HG03469 (cell line): ENCODE results near the gene RGS17.
"Not testable (repeated sequence)": the region's sequence is repeated elsewhere in the genome, so short reads cannot be mapped to it uniquely, and the experiment has no call there.

Experiments used
- ATAC-seq: cut with Tn5 transposase; IDR thresholded peaks from one replicate; pipeline ENCODE4 v1.9.1; 2021; ENCODE audit warnings: mild to moderate bottlenecking, moderate library complexity, moderate number of reproducible peaks; ENCODE audit not compliant: unreplicated experiment

The RGS17 gene, protein sequence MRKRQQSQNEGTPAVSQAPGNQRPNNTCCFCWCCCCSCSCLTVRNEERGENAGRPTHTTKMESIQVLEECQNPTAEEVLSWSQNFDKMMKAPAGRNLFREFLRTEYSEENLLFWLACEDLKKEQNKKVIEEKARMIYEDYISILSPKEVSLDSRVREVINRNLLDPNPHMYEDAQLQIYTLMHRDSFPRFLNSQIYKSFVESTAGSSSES

DNA sequence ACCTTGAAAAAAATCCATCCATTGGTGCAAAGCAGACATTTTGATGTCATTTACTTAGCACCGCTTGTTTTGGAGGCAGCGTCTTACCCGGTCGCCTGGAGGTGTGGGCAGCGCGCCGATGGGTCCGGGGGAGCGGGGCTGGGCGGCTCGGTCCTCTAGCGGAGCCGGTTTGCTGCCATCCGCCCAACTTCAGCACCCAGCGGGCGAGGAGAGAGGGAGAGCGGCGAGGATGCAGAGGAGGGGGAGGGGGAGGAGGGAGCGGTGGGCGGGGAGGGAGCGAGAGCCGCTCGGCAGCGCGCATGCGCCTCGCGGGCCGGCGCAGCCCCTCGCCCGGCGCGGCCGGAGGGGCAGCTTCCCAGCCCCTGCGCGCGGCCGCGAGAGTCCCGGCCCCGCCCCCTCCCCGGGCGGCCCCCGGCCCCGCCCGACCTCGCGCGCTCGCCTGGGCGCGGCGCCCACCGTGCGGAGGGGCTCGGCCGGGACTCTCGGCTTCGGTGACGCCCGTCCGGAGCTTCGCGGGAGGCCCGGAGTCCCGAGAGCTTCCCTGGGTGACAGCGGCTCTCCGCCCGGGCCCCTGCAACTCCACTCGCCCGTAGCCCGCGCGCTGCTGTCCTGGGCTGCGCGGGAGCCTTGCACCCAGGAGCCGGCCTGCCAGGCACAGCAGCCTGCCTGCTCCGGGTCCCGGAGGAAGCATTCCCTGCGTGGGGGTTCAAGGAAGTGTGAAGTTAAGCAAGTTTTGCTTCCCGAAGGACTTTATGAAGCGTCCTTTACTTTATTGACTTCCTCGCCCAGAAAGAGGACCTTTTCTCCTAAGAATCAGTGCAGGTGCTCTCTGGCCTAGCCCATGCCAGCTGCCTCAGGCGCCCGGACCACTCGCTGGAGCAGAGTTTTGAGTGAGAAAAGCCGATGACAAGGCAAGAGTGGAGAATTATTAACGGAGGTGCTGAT lies at the start of gene RGS17:
TSS of gene RGS17 (minus strand) at position 246 of the 945 bp plus-strand sequence. CDS start 87,264 bp downstream, outside the sequence.
- ATAC-seq: peak; percentile 42

DNA sequence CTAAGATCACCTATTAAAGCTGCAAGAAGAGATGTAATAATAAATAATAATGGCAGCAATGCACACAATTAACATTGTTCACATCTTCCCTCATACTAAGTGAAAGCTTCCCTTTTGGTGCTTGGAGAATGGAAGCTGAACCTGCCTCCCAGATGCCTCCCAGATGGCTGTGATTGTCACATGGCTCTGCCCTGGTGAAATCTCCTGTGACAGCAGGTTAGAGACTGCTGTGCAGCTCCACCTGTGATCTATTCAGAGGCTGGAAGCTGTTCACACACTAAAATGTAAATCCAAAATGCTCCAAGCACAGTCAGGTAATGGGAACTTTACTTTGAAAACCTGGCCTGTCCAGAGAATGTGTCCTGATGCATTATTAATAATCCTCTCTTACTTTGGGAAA lies 41.7 kb upstream of the RGS17 start:
- no peak for ATAC-seq

DNA sequence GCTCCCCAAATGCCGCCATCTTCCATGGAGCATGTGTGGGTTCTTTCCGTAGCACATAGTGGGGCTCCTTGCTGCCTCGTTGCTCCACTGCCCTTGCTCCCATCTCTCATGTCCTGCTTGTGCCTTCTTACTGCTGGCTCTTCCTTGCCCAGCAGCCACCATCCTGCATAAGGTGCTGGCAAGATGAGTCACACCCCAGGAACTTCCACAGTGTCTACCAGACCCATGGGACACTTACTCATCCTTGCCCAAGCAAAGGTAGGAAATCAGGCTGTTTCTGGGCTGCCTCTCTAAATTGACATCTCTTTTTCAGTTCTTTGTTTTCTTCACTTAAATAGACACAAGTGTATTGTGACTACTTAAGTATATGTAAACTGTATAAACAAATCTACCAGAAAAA lies 39.4 kb upstream of the RGS17 start:
- no peak for ATAC-seq

DNA sequence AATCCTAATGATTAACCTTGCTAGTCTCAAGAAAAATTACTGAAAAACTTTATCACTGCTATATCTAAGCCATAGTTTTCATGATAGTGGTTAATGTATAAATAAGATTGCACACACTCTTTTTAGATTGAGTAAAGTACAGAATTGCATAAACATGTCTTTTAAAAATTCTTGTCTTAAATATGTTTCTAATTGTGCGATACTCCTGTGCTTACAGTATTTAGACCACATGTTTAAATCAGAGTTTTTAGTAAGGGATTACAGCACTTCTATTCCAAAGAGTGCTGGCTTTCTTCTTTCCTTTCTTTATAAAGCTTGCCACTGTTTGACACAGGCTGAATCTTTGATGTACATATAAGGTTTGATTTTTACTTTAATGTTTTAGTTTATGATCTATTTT lies 36.8 kb upstream of the RGS17 start:
- no peak for ATAC-seq

DNA sequence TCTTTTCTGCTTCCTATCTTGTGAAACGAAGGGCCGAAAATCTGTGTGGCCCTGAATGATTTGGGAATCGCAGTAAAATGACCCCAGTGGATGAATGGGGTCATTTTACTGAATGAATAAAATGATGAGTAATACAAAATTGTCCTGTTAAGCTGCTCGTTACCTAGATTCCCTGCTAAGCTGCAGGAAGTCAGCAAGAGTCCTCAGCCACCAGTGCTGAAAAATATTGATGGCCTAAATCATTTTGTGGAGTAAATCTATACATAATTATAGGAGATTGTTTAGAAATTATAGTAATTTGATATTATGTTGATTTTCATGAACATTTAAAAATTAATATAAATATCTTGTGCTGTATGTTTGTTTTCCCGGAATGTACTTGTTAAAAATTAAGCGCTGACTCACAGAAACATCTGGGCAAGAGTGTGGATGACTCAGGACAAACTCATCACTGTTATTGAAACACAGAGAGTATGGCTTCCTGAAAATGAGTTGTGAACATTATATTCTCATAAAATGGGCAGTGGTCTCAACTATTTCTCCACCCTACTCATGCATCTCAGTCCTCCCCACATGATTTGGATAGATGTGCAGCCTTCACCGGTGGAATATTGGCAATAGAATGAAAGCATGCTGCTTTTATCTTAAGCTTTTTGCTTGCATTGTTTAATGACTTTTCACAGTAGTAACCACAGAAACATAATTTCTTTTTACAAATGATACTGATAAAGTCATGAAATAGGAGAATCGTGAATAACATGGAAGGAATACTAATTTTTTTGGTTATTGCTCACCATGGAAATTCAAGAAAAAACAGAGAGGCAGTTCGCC lies 36.2 kb upstream of the RGS17 start:
- no peak for ATAC-seq

DNA sequence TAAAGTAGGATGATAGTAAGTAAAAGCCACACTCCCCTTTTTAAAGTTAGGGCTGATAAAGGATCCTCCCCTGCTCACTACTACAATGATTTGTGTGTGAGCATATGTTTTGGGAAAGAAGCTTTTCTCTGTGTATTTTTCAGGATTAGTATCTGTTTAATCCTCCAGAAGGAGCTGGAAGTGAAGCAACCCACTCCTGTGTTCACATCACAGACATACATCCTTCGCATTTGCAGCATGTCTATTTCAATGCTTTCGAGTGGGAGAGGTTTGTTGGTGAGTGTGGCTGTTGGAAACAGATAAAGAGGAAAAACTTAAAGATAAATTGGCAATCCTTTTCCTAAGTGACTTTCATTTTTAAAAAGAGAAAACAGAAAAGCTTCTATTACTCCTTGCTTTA lies 31.6 kb upstream of the RGS17 start:
- no peak for ATAC-seq

DNA sequence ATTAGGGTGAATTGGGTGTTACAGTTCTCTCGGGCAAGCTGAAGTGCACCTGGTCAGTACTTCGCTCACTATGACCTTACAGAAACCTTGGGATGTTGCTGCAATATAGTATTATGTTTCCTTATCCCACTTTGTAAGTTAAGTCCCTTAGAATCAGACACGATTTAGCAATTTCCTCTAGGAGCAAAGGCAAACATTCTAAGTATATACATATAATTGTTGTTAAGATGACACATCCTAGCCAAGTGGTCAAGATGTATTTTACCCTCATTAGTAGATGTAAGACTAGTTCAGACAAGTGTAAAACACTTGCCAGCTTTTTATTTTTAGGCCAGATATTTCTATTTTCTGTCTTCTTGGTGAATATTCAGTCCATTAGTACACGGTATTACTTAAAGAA lies 31.1 kb upstream of the RGS17 start:
- ATAC-seq: no peak

DNA sequence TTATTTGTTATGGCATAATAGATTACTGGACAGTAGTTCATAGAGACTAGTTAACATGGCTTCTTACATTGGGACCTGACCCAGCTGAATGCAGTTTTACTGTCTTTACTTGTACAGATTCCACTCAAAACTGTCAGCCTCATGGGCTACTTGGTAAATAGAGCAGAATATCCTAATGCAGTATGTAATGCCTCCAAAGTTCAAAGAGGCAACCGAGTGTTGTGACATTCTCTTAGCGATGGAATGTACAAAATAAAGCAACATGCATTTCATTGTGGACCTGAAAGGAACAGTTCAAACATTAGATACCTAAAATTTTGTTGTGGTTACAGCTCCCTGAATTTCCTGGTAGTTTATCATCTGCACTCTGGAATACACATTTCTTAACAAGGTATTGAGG lies 29.1 kb upstream of the RGS17 start:
- no peak for ATAC-seq

DNA sequence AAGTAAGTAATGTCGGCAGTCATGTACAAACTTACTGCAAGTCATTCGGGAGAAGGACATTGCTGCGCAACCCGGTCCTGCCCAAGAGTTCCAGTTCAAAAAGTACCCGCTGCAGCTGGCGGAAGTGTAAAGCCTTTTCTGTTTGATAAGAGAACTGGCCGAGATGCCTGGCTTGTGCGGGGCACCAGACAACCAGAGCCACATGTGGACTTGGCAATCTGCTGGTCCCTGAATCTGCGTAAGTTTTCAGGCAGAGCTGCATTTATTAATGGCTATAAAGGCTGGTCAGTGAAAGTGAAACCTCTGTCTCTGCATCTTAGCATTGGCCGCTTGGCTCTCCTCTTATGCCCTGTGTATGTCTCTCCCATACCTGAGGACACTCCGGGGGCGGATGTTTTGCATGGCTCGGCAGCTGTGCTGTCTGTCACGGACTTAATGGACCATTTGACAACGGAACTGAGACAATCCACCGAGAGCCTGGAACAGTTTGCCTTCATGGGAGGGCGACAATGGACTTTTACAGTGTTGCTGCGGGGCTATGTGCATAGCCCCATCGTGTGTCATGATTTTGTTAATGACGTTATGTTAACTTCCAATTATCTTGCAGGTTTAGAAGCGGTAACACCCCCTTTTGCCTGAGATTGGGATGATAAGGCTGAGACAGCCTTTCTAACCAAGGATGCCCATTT lies 19.8 kb upstream of the RGS17 start:
- ATAC-seq: no peak

DNA sequence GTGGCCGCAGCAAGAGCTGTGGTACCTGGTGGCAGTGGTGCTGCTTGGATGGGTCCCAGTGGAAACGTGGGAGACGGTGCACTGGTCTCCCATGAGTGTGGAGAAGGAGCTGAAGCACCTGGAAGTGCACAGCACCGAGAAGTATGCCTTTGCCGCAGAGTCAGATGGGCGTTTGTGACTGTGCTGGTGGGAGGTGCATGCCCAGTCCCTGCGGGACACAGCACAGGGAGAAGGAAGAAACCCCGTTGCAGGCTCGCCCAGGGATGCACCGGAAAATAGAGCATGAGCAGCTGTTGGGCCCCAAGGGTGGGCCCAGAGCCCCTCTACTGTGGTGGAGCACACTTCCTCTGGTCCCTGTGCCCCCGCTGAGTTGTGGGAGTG lies 19.3 kb upstream of the RGS17 start:
- no peak for ATAC-seq

DNA sequence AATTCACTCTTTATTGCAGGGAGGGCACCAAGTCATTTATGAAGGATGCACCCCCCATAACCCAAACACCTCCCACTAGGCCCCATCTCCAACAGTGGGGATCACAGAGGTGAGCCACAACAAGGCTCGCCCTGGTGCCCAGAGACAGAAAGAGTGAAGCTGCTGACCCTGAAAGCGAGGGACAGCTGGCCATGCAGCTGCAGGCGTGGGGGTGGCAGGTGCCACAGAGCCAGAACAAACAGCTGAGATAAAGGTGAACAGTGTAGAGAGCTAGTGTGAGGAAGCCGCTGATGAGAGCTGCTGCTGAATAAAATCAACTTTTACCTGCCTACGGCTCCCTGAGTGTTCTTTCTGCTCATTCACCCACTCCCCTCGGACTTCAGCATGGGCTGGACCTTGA lies 18.8 kb upstream of the RGS17 start:
- ATAC-seq: no peak

DNA sequence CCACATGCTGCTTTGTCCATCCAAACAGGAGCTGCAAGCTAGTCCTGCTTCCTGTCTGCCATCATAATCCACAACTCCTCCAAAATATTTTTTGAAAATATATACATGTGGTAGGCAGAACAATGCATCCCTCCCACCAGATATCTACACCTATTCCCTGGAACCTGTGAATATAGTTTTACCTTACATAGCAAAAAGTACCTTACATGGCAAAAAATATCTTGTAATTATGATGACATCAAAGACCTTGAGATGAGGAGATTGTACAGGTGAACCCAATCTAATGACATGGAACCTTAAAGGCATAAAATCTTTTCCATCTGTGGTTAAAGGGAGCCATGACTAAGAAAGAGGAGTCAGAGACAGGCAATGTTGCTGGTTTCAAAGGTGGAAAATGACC lies 15.3 kb upstream of the RGS17 start:
- ATAC-seq: no peak

DNA sequence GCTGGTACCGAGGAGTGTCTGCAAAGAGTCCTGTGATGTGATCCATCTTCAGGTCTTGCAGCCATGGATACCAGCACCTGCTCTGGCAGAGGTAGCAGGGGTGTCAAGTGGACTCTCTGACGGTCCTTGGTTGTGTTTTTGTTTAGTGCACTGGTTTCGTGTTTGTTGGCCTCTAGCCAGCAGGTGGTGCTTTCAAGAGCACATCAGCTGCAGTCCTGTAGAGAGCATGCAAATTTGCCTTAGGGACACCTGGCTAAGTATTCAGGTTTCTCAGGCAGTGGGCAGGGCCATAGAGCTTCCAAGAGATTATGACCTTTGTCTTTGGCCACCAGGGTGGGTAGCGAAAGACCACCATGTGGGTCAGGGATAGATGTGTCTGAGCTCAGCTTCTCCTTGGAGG lies 14.5 kb upstream of the RGS17 start:
- ATAC-seq: no peak

DNA sequence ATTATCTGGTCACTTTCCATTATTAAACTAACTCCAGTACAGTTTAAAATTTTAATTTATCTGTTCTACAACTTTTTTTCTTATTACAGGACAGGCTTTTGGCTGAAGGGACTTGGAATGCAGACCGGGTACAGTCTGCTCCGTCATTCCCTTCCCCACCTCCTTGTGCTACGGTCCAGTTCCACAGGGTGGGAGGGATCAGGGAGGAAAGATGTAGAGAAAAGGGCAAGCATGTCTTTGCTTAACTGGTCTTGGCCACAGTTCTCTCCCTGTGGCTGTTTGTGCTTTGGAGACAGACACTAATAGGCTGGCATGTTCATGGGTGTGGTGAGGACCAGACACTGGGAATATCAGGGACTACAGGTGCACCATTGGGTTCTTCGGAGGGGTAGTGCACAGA lies 12.1 kb upstream of the RGS17 start:
- no peak for ATAC-seq

DNA sequence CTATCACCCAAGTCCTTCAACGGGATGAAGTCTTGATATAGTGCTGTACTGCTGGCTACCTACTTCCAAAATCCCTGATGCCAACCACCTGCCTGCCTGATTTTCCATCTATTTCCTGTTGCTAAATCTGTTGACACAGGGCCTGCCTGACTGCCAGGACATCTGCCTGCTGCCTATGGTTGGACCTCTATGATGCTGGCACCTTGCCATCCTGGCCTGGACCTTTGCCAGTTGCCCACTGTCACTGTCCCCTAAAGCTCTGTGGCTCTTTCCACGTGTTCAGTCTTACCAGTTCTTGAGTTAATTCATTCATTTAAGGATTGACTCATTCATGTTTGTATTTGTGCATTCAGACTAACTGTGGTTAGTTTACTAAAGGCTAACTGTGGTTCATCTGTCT lies 9.2 kb upstream of the RGS17 start:
- ATAC-seq: no peak

DNA sequence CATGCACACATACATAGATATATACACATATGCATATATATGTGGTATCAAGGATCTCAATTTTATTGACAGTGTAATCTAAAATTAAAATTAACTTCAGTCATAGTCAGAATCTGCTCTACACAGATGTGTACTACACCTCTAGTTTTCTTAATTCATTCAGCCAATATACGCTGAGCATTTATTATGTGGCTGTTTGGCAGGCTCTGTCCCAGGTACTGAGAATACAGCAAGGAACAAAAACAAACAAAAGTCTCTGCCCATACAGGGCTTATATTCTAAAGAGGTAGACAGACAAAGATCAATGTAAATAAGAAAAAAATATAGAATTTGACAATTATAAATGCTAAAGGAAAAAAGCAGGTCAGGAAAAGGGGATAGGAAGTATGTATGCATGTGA lies 7.8 kb upstream of the RGS17 start:
- no peak for ATAC-seq

DNA sequence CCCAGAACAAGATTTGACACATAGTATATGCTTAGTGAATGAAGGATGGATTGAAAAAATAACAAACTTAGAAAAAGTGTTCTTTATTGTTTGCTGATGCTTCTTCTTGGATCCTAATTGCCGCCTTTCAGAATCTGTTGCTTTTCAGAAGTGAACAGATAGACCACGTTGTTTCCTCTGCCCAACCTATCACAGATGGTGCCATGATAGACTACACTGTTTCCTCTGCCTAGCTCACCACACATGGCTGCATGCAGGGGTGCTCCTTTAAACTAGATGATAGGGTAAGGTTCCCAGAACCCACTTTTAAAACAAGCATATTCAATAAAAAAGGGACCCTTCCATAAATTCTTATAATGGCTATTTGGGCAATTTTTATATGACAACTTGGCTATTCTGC lies 4.6 kb upstream of the RGS17 start:
- no peak for ATAC-seq

DNA sequence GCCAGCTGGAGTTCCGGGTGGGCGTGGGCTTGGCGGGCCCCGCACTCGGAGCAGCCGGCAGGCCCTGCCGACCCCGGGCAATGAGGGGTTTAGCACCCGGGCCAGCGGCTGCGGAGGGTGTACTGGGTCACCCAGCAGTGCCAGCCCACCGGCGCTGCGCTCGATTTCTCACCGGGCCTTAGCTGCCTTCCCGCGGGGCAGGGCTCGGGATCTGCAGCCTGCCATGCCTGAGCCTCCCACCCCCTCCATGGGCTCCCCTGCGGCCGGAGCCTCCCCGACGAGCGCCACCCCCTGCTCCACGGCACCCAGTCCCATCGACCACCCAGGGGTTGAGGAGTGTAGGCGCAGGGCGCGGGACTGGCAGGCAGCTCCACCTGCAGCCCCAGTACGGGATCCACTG lies 2.6 kb upstream of the RGS17 start:
- not testable (repeated sequence) for ATAC-seq

DNA sequence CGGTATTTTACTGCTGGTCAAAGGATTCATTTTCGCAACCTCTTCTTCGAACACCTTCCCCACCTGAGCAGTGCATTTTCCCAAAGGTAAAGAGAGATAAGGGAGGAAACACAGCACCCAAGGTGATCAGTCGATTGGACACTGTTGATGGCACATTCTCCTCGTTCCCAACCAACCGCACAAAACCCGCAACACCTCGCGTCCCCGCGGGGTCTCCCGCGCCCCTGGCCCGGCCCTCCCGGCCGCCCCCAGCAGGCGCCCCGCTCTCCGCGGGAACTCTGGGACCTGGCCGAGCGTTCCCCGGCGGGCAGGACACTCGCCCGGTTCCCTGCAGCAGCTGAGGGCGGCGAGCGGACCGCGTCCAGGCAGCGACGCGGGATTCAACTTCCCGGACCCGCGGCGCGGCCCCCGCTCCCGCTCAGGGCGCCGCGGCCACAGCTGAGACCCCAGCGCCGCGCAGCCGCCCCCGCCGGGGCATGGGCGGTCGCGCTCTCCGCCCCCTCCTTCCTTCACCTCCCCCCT lies 506 bp downstream of the RGS17 start:
- ATAC-seq: no peak

DNA sequence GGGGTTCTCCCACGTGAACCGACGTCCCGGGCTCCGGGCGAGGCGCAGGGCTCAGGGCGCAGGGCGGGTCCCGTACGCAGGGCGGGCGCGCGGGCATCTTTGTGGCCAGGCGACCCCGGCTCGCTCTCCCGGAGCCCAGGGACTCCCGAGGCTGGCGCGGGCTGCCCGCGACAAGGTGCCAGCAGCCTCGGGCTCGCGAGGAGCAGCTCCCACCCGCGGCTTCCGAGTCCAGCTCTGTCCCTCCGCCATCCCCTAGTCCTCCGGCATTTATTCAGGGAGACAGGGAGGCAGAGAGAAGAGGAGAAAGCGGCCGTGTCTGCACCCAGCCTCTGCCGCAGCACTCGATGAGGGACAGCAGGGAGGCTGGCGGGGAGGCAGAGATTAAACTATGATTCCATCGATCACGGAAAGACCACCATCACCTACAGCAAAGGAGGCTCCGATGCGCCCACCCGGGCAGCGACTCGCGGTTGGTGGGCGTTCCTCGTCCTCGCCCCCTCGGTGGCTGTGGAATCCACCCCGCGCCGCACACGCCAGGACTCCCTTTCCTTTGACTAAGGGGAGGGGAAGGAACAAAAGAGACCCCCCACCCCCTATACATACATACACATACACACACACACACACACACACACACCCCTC lies 1.1 kb downstream of the RGS17 start:
- ATAC-seq: no peak
